Measurements from ENCODE around the gene EXD3.

EXD3 gene

GRCh38 chr9:137278721-137279711 lies 143.9 kb downstream of the EXD3 start:
- no peak for DNase-seq

GRCh38 chr9:137278061-137278701 lies 144.8 kb downstream of the EXD3 start:
- no peak for DNase-seq

- DNase-seq: no peak
Measured at GRCh38 chr9:137277329-137278041, 145.5 kb downstream of the EXD3 start, which contains the start of gene TOR4A. TSS of gene TOR4A (plus strand) at chr9:137277726. CDS start at chr9:137278690, 964 bp downstream.

GRCh38 chr9:137276473-137277328 lies 146.3 kb downstream of the EXD3 start:
- DNase-seq: no peak

- DNase-seq: no peak
Measured at GRCh38 chr9:137275588-137276472, 147.1 kb downstream of the EXD3 start.

- DNase-seq: no peak
Measured at GRCh38 chr9:137275203-137275587, 147.8 kb downstream of the EXD3 start.

- peak; percentile 61 for DNase-seq
Measured at GRCh38 chr9:137273611-137274320, 149.2 kb downstream of the EXD3 start.

- DNase-seq: no peak
Measured at GRCh38 chr9:137273095-137273490, 149.9 kb downstream of the EXD3 start.

- DNase-seq: no peak
Measured at GRCh38 chr9:137272241-137273094, 150.5 kb downstream of the EXD3 start.

GRCh38 chr9:137271696-137272076 lies 151.3 kb downstream of the EXD3 start:
- DNase-seq: no peak

GRCh38 chr9:137270929-137271695 lies 151.8 kb downstream of the EXD3 start:
- no peak for DNase-seq

GRCh38 chr9:137269231-137269772 lies 153.7 kb downstream of the EXD3 start:
- DNase-seq: no peak

GRCh38 chr9:137268538-137269201 lies 154.3 kb downstream of the EXD3 start:
- DNase-seq: no peak

GRCh38 chr9:137267933-137268355 lies 155.0 kb downstream of the EXD3 start:
- no peak for DNase-seq

- no peak for DNase-seq
Measured at GRCh38 chr9:137266585-137267453, 156.1 kb downstream of the EXD3 start.

GRCh38 chr9:137266162-137266527 lies 156.8 kb downstream of the EXD3 start:
- no peak for DNase-seq

Measured in DMS79 treated with DMSO at 0.1 percent for 48 hours (cell line).